Midbrain (tissue), 1 donor: ENCODE results near the gene ZBTB44.
"Not testable (repeated sequence)": the region's sequence is repeated elsewhere in the genome, so short reads cannot be mapped to it uniquely, and the experiment has no call there.

ENCODE experiments used
- DNase-seq: peaks from one replicate; lab custom pipeline; 2025; lab: John Stamatoyannopoulos, UW

Gene ZBTB44

DNA sequence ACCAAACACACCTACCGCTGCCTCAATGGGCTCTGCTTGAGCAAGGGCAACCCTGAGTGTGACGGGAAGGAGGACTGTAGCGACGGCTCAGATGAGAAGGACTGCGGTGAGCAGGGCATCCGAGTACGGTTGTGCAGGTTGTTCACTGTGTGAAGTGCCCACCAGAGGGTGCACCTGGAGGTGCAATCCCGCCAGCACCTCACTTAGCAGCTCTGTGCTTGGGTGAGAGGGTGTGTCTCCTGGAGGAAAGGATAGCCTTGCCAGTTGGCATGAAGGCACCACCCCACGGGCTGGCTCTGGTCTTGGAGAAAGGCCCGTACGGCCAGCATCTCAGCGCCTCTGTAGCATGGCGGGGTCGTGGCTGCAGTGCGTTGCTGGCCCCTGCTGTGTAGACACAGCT is 115.8 kb downstream of the ZBTB44 start:
- no peak for DNase-seq

DNA sequence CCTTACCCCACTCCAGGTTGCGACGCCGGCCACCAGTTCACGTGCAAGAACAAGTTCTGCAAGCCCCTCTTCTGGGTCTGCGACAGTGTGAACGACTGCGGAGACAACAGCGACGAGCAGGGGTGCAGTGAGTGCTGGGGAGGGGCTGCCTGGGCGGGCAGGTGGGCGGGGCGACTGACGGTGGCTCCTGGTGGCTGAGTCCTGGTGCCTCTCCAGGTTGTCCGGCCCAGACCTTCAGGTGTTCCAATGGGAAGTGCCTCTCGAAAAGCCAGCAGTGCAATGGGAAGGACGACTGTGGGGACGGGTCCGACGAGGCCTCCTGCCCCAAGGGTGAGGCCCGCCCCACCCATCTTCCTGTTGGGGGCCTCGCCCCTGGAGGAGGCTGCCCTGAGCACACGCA is 116.4 kb downstream of the ZBTB44 start:
- DNase-seq = no peak

- DNase-seq = no peak
Observed at GRCh38 chr11:130197386-130198035, 117.2 kb downstream of the ZBTB44 start.

GRCh38 chr11:130194241-130195023 is 120.3 kb downstream of the ZBTB44 start:
- no peak for DNase-seq

GRCh38 chr11:130193551-130193950 is 121.2 kb downstream of the ZBTB44 start:
- not testable (repeated sequence) for DNase-seq

DNA sequence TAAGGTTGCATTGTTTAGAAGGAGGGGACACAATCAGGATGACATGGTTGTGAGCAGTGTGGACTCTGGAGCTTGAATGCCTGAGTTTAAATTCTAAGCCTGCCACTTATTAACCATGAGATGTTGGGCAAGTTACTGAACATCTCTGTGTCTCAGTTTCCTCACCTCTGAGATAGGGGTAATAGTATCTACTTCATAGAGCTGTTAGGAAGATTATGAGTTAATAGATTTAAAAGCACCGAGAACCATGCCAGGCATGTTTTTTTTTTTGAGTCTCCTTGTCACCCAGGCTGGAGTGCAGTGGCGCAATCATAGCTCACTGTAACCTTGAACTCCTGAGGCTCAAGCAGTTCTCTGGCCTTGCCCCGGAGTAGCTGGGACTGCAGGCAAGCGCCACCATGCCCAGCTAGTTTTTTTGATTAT is 121.9 kb downstream of the ZBTB44 start:
- DNase-seq = no peak

GRCh38 chr11:130191896-130192295 is 122.8 kb downstream of the ZBTB44 start:
- DNase-seq = no peak

DNA sequence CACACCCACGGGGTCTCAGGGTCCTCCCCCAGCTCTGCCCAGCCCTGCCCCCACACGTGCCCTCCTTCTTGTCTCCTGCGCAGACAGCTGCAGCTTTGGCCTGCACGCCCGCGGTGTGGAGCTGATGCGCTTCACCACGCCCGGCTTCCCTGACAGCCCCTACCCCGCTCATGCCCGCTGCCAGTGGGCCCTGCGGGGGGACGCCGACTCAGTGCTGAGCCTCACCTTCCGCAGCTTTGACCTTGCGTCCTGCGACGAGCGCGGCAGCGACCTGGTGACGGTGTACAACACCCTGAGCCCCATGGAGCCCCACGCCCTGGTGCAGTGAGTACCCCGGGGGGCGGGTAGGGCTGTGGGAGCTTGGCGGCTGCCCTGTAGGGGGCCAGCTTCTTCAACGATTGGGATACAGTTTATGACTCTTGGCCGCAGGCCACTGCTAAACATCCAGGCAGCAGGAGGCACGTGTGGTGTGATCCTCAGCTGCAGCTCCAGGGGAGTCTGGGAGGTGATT is 124.3 kb downstream of the ZBTB44 start:
- DNase-seq = no peak

- no peak for DNase-seq
Observed at GRCh38 chr11:130189492-130190210, 125.1 kb downstream of the ZBTB44 start.

DNA sequence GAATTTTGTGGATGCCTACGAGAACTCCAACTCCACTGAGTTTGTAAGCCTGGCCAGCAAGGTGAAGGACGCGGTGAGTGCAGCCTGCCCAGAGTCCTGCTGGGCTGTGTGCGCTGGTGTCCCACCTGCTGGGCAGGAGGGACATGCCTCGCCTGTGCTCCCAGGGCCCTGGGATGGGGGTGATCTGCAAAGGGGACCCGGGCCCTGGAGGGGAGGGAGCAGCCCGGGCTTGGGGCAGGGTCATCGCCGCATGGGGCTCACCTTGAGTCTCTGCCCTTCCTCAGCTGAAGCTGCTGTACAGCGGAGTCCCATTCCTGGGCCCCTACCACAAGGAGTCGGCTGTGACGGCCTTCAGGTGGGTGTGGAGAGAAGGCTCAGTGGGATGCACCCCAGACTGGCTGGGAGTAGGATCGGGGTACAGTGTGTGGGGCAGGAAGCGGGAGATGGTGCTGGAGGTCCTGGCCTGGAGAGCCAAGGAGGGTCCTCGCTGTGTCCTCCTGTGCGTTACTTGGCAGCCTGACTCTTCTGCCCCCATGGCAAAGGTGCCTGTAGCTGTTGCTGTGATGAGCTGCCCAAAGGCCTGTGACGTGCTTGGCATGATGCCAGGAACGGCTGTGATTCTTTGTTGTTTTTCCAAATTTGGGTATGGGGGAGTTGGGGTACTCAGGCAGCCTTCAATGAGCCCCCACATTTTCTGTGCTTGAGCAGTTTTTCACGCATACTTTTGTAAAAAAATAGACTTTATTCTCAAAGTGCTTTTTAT is 126.0 kb downstream of the ZBTB44 start:
- no peak for DNase-seq

GRCh38 chr11:130188047-130188446 is 126.7 kb downstream of the ZBTB44 start:
- no peak for DNase-seq

DNA sequence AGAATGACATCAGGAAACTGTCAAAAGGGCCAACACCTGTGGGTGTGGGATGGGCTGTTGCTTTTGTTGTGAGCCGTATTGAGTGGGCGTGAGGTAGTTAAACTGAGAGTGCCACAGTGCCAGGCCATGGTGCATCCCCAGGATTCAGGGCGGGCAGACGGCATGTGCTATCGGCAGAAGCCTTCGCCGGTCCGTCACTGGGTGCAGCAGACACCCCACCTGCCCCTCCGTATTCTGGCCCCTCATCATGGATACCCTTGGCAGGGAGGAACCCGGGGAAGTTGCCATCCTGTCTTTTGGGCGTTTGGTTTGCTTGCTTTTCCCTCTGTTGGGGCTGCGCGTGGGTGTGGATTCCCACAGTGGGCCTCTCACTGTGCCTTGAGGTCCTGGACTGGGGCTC is 127.6 kb downstream of the ZBTB44 start:
- DNase-seq = no peak

DNA sequence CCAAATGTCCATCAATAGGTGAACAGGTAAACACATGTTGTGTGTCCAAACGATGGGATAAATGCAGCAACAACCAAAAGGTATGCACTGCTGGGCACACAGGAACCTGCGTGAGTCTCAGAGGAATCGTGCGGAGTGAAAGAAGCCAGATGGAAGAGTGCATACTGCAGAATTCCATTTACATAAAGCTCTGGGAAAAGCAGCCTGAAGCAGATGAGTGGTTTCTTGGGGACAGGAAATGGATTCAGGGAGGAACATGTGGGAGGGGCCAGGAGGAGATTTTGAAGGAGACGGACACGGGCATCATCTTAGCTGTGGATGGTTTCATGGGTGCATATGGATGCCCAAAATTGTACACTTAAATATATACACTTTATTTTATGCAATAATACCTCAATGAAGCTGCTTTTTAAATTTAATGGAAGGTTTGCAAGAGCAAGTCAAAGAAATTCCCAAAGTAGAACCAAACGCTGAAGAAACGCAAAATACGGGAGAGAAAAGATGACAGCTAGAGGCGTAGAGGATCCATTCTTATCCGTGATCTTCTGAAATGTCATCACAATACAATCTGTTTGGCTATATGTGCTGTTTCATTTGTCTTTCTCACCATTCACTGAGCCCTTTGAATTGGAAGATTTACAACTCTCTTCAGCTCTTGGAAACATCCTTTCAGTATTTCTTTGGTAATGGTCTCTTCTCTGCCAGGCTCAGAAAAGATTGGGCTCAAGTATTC is 130.7 kb downstream of the ZBTB44 start:
- no peak for DNase-seq

DNA sequence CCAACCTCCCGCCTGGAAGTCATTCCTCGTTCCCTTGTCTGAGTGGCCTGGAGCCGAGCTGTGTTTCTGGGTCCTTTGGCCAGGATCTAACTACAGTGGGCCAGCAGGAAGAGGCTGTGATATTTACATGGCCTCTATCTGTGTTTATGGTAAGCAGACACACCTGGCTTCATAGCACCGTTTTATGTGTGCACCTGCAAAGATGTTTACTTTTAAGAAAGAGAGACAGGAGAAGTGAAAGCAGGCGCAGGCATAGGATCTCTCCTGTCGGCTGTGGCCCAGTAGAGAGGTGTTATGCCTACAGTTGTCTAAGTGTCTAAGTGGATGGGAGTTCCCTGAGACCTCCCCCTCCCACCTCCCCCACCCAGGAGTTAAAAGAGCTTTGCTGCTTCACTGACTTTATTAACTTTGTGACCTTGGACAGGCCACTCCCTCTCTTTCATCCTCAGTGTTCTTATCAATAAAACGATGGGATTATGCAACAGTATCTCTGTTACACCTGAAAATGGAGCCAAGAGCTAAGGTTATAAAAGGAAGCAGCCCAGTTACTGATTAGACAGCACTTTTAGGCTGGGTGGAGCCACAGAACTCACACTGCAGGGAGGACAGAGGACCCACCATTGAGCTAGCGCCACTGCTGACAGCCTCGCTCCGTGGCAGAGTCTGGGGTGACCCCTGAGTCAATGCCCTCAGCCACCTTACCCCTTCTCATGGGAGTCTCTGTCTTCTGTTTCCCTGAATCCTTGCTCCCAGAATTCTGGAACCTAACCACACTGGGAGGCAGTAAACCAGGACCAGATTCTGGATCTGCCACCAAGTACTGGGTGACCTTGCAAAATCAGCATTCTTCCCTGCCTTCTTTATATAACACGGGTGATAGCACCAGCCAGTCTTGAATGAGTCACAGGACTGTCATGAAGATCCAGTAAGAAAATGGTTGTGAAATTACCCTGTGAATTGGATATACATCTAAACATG is 133.1 kb downstream of the ZBTB44 start:
- DNase-seq = no peak

GRCh38 chr11:130180896-130181294 is 133.8 kb downstream of the ZBTB44 start:
- no peak for DNase-seq

DNA sequence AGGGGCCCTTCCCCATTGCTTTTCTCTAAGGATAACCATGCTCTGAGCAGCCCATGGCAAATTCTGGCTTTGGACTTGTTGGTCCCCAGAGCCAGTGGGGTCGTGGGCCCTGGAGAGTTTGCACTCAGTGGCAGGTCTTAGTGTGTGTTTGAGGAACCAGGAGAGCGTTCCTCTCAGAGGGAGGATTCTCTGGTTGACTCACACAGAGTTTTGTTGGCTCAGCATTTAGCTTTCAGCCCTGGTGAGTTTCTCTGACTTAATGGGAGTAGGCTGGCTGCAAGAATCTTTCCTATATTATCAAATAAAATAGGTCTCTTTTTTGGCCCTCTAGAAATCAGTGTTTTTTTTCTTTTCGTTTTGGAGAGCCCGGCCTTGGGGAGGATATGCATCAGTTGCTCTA is 134.2 kb downstream of the ZBTB44 start:
- DNase-seq = no peak

DNA sequence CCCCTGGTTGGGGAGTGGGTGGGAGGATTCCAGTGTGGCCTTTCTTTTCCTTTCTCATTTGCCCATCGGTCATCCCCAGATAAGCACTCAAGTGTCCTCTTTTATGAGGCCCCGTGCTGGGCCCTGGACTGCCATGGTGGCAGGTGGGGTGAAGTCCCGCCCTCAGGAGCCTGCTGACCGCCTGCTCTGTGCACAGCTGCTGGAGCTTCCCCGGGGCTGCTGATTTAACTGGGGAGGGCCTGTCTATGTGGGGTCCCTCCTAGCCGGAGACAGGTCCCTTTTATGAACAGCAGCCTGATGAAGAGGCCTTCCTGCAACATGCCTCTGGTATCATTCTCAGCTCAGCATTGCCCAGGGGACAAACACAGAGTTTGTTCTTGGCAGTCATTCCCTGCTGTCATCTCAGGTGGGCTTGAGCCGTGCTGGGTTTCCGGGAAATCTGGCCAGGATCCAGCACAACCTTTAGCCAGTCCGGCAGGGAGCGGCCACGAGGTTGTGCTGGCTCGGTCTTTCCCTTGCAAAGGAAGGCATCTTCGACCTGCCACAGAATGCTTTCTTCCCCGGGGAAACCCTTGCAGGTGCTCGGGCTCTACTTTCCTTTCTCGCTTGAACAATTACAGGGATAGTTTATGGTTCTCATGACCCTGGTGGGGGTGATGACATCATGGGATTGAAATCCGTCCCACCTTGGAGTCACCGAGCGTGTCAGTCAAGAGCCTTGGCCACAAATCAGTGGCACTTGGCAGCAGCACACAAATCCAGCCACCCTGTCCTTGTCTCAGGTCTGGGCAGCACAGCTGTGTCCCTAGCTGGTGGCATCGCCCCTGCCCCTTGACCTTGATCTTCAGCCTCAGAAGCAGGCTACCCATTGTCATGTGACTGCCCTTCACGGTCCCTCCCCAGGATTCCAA is 135.1 kb downstream of the ZBTB44 start:
- DNase-seq = no peak

DNA sequence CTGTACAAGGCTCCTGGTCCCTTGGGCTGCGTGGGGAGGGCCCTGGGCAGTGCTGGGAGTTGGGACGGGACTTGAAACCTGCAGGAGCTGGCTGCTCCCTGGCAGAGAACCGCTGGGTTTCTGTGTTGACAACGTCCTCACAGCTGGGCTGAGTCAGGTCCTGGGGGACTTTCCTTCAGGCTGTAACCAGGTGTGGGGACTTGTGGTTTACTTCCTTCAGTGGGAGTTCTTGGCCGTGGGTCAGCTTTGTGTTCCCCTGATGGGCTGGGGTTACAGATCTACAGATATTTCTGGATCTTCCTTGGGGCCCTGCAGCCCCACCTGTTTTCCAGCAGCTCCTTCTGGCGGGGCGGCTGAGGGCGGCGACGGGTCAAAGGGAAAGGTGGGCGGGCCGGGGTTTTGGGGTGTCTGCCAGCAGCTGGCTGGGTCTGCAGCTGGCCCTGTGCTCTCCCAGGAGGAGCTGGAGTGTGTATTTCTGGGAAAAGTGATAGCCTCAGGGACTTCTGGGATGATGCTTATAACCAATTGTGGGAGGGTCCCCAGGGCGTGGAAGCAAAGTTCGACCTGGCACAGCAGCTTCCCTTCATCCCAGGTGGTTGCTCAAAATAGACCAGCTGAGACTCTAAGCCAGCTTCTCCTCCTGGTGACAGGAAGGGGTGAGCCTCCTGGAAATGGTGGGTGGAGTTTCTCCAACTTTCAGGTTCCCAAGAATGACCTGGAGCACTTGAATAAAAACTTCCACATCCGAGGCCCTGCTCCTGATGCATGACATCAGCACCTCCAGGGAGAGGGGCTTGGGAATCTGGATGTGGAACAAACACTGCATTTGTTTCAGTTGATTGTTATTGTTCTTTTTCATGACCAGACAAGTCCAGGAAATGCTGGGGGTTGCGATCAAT is 136.0 kb downstream of the ZBTB44 start:
- no peak for DNase-seq
